GM10248 (cell line): ENCODE data around the gene SDHAF4.
A peak's percentile ranks its signal among the peaks of the same experiment; 100 is the strongest.

ENCODE experiments used
- CTCF ChIA-PET: fragments of 300-600 bp; sonication (Branson Sonifier 250); formaldehyde crosslinking; extraction: SDS; loops from one replicate; lab custom pipeline; 2021; ENCODE audit warnings: antibody characterized with exemption; lab: Yijun Ruan, JAX
- POLR2A ChIA-PET: fragments of 350-650 bp; sonication (Branson Sonifier 250); formaldehyde crosslinking; extraction: SDS; loops from one replicate; lab custom pipeline; 2020; ENCODE audit warnings: antibody characterized with exemption; lab: Yijun Ruan, JAX
- DNase-seq: peaks from one replicate; pipeline ENCODE4 v3.0.0; 2012; ENCODE audit errors: extremely low spot score
- CTCF ChIP-seq: IDR thresholded peaks from 2 replicates; pipeline ENCODE4 v1.5.1; 2012; ENCODE audit warnings: mild to moderate bottlenecking, low read depth; ENCODE audit errors: extremely low read depth, missing control alignments, control extremely low read depth

The SDHAF4 gene

GRCh38 chr6:70531133-70531532 is 35.6 kb upstream of the SDHAF4 start:
- POLR2A ChIA-PET, result interaction anchor here (0.7 to 0.8 kb wide), 2 partner anchors 37 to 96 kb away, joined by 3 to 4 read pairs; no protein-coding TSS in a partner anchor
- no peak for TF ChIP-seq CTCF
- no peak for DNase-seq
- CTCF ChIA-PET, result interaction anchor here (0.9 to 2.6 kb wide), 3 partner anchors 11 to 155 kb away, joined by 3 to 8 read pairs (median 3); no protein-coding TSS in a partner anchor

GRCh38 chr6:70537266-70537665 is 29.5 kb upstream of the SDHAF4 start:
- DNase-seq, result peak; percentile 12
- ChIA-PET CTCF (interaction anchor here (1.5 to 2.3 kb wide), 2 partner anchors 19 to 347 kb away, joined by 5 read pairs; no protein-coding TSS in a partner anchor), POLR2A (no interaction called here)
- no peak for TF ChIP-seq CTCF

GRCh38 chr6:70538376-70538775 is 28.4 kb upstream of the SDHAF4 start:
- DNase-seq, result peak; percentile 40
- CTCF ChIA-PET, result interaction anchor here (1.0 kb wide), 1 partner anchor 15 kb away, joined by 3 read pairs; no protein-coding TSS in a partner anchor
- POLR2A ChIA-PET, result interaction anchor here (0.6 kb wide), 1 partner anchor 164 kb away, joined by 5 read pairs; no protein-coding TSS in a partner anchor
- TF ChIP-seq CTCF, result no peak

GRCh38 chr6:70547313-70547712 is 19.4 kb upstream of the SDHAF4 start:
- CTCF ChIA-PET, result interaction anchor here (1.7 to 3.8 kb wide), 4 partner anchors 11 to 337 kb away, joined by 4 to 16 read pairs (median 12); no protein-coding TSS in a partner anchor
- POLR2A ChIA-PET, result no interaction called here
- peak; percentile 14 for TF ChIP-seq CTCF
- DNase-seq, result no peak

- TF ChIP-seq CTCF, result no peak
- DNase-seq, result no peak
- ChIA-PET CTCF (interaction anchor here (1.7 to 3.8 kb wide), 3 partner anchors 10 to 139 kb away, joined by 4 to 16 read pairs (median 14); no protein-coding TSS in a partner anchor), POLR2A (no interaction called here)
Observed at GRCh38 chr6:70547905-70548304, 18.8 kb upstream of the SDHAF4 start.

GRCh38 chr6:70549327-70549726 is 17.4 kb upstream of the SDHAF4 start:
- DNase-seq, result no peak
- ChIA-PET CTCF (interaction anchor here (3.8 kb wide), 1 partner anchor 14 kb away, joined by 16 read pairs; no protein-coding TSS in a partner anchor), POLR2A (no interaction called here)
- TF ChIP-seq CTCF, result no peak
